Loucy (cell line): ENCODE data around the gene LFNG.

Experiments used
- CTCF ChIP-seq: fragments of 200-600 bp; sonication (generic); conservative IDR thresholded peaks from 2 replicates; pipeline ENCODE4 v1.5.1; 2014; ENCODE audit warnings: mild to moderate bottlenecking, antibody characterized with exemption, low read length
- EZH2phosphoT487 ChIP-seq: fragments of 200-600 bp; IDR thresholded peaks from 2 replicates; pipeline ENCODE4 v1.6.1; 2018; ENCODE audit warnings: antibody characterized with exemption, mild to moderate bottlenecking, moderate library complexity, borderline replicate concordance

- no peak for TF ChIP-seq CTCF
- TF ChIP-seq EZH2phosphoT487 = no peak
Measured at GRCh38 chr7:2502647-2502966, 17.0 kb upstream of the LFNG start.
